HEK293 (cell line): ENCODE measurements around the gene BRCA1.
"Not testable (repeated sequence)": the region's sequence is repeated elsewhere in the genome, so short reads cannot be mapped to it uniquely, and the experiment has no call there.

Experiments
- CTCF ChIA-PET: fragments of 350-600 bp; formaldehyde crosslinking; extraction: SDS; loops from one replicate; lab custom pipeline; 2021; ENCODE audit warnings: antibody characterized with exemption; lab: Yijun Ruan, JAX
- POLR2A ChIA-PET: fragments of 300-600 bp; formaldehyde crosslinking; extraction: SDS; loops from one replicate; lab custom pipeline; 2020; ENCODE audit warnings: antibody characterized with exemption, inconsistent platforms; lab: Yijun Ruan, JAX
- H3K27ac ChIP-seq: fragments of 200-500 bp; sonication (Bioruptor generic); 2 replicates; pipeline ENCODE4 v1.5.1; 2014; ENCODE audit warnings: low read depth, low read length, control low read depth, inconsistent platforms; ENCODE audit errors: extremely low read depth
- H3K36me3 ChIP-seq, 2 experiments: fragments of 200-500 bp in 1 of 2; sonication (Bioruptor generic) in 1 of 2; 1 replicate in 1 of 2; 2 replicates in 1 of 2; pipeline ENCODE4 v1.5.1; 2014 to 2017; ENCODE audit warnings: inconsistent platforms in 2 of 2, low read length in 2 of 2; ENCODE audit not compliant: control insufficient read depth in 2 of 2, insufficient read depth in 1 of 2
- H3K4me1 ChIP-seq: fragments of 200-500 bp; sonication (Bioruptor generic); 2 replicates; pipeline ENCODE4 v1.5.1; 2014; ENCODE audit warnings: mild to moderate bottlenecking, low read length, inconsistent platforms; ENCODE audit not compliant: control insufficient read depth, insufficient read depth
- H3K4me3 ChIP-seq: 2 replicates; pipeline ENCODE4 v1.5.1; 2011; ENCODE audit warnings: low read depth, mild to moderate bottlenecking, control low read depth, low read length, moderate library complexity
- H3K9me3 ChIP-seq: fragments of 200-500 bp; sonication (Bioruptor generic); 2 replicates; pipeline ENCODE4 v1.5.1; 2014; ENCODE audit warnings: low read depth, low read length, inconsistent platforms; ENCODE audit not compliant: control insufficient read depth, insufficient read depth
- HOXC10 ChIP-seq: sonication (generic); formaldehyde crosslinking; IDR thresholded peaks from 2 replicates; pipeline ENCODE4 v1.8.1; 2023; ENCODE audit warnings: mild to moderate bottlenecking, missing genetic modification reagents
- INSM2 ChIP-seq: fragments of 450-650 bp; formaldehyde crosslinking; IDR thresholded peaks from 2 replicates; pipeline ENCODE4 v1.5.1; 2016; ENCODE audit warnings: missing biosample characterization, missing genetic modification characterization
- PBX3 ChIP-seq: sonication (generic); formaldehyde crosslinking; IDR thresholded peaks from 2 replicates; pipeline ENCODE4 v1.8.1; 2022; ENCODE audit warnings: mild to moderate bottlenecking, moderate library complexity, missing genetic modification reagents
- SCRT2 ChIP-seq: fragments of 450-650 bp; formaldehyde crosslinking; IDR thresholded peaks from 2 replicates; pipeline ENCODE4 v1.5.1; 2016; ENCODE audit warnings: missing biosample characterization, missing genetic modification characterization
- WT1 ChIP-seq: fragments of 450-650 bp; formaldehyde crosslinking; IDR thresholded peaks from 2 replicates; pipeline ENCODE4 v1.5.1; 2016; ENCODE audit warnings: missing biosample characterization, missing genetic modification characterization
- ZIC2 ChIP-seq: fragments of 450-650 bp; formaldehyde crosslinking; IDR thresholded peaks from 2 replicates; pipeline ENCODE4 v1.5.1; 2016; ENCODE audit warnings: missing biosample characterization, missing genetic modification characterization
- ZNF140 ChIP-seq: fragments of 450-650 bp; formaldehyde crosslinking; IDR thresholded peaks from 2 replicates; pipeline ENCODE4 v1.5.1; 2016; ENCODE audit warnings: missing biosample characterization, missing genetic modification characterization
- ZNF311 ChIP-seq: fragments of 450-650 bp; formaldehyde crosslinking; IDR thresholded peaks from 2 replicates; pipeline ENCODE4 v1.5.1; 2017; ENCODE audit warnings: missing biosample characterization, missing genetic modification characterization, borderline replicate concordance
- ZNF426 ChIP-seq: fragments of 450-650 bp; formaldehyde crosslinking; IDR thresholded peaks from 2 replicates; pipeline ENCODE4 v1.5.1; 2017; ENCODE audit warnings: missing biosample characterization, missing genetic modification characterization, mild to moderate bottlenecking, inconsistent platforms, moderate library complexity
- ZNF473 ChIP-seq: fragments of 450-650 bp; formaldehyde crosslinking; IDR thresholded peaks from 2 replicates; pipeline ENCODE4 v1.5.1; 2017; ENCODE audit warnings: missing biosample characterization, missing genetic modification characterization
- ZNF529 ChIP-seq: fragments of 450-650 bp; formaldehyde crosslinking; IDR thresholded peaks from 2 replicates; pipeline ENCODE4 v1.5.1; 2017; ENCODE audit warnings: missing genetic modification characterization, missing biosample characterization; ENCODE audit not compliant: insufficient replicate concordance
- ZNF560 ChIP-seq: fragments of 450-650 bp; formaldehyde crosslinking; IDR thresholded peaks from 2 replicates; pipeline ENCODE4 v1.5.1; 2017; ENCODE audit warnings: missing biosample characterization, missing genetic modification characterization, borderline replicate concordance
- ZNF561 ChIP-seq: fragments of 450-650 bp; IDR thresholded peaks from 2 replicates; pipeline ENCODE4 v1.5.1; 2018; ENCODE audit warnings: missing biosample characterization, missing genetic modification characterization, borderline replicate concordance
- ZNF610 ChIP-seq: fragments of 450-650 bp; formaldehyde crosslinking; IDR thresholded peaks from 2 replicates; pipeline ENCODE4 v1.5.1; 2016; ENCODE audit warnings: missing biosample characterization, missing genetic modification characterization, borderline replicate concordance

BRCA1 gene

GRCh38 chr17:43140396-43141332 is 15.5 kb upstream of the BRCA1 start:
- POLR2A ChIA-PET, result interaction anchor here (0.6 to 1.6 kb wide), 4 partner anchors 12 to 412 kb away, joined by 3 to 8 read pairs (median 4); no protein-coding TSS in a partner anchor
- H3K4me3 ChIP-seq, result no peak overlapping the region
- H3K4me1 ChIP-seq, result no peaks in the 10 kb centered on the region
- TF ChIP-seq HOXC10 (CRISPR knock-in tag) (no peak), ZNF560 (tag by site-specific recombination) (no peak), INSM2 (tag by site-specific recombination) (no peak), ZNF311 (tag by site-specific recombination) (no peak), ZNF140 (tag by site-specific recombination) (no peak)
- H3K9me3 ChIP-seq, result no peaks in the 10 kb centered on the region
- H3K36me3 ChIP-seq, result peaks cover 0 to 9% of the 10 kb centered on the region in 2 experiments; a peak in 2 of 3 replicates
- H3K27ac ChIP-seq, result no peak overlapping the region
- CTCF ChIA-PET, result no interaction called here

GRCh38 chr17:43138531-43138930 is 13.4 kb upstream of the BRCA1 start:
- not testable (repeated sequence) for H3K4me3 ChIP-seq, H3K4me1 ChIP-seq, H3K9me3 ChIP-seq, H3K27ac ChIP-seq
- POLR2A ChIA-PET, result interaction anchor here (0.6 to 1.1 kb wide), 2 partner anchors 9 to 333 kb away, joined by 3 read pairs; no protein-coding TSS in a partner anchor
- CTCF ChIA-PET, result interaction anchor here (0.6 to 0.7 kb wide), 2 partner anchors 9 to 464 kb away, joined by 3 to 4 read pairs; no protein-coding TSS in a partner anchor
- TF ChIP-seq ZIC2 (tag by site-specific recombination) (peak; percentile 63), WT1 (0 out of 2 replicates have a peak, but pooled peaks have one; percentile 29)
- peaks cover 0 to 29% of the 10 kb centered on the region in 2 experiments; a peak in 2 of 3 replicates for H3K36me3 ChIP-seq

- H3K9me3 ChIP-seq, POLR2A ChIA-PET, H3K4me1 ChIP-seq, H3K27ac ChIP-seq, CTCF ChIA-PET, H3K4me3 ChIP-seq: not testable (repeated sequence)
- 0 out of 2 replicates have a peak, but pooled peaks have one; percentile 9 for TF ChIP-seq SCRT2 (tag by site-specific recombination)
- peaks cover 0 to 34% of the 10 kb centered on the region in 2 experiments; a peak in 2 of 3 replicates for H3K36me3 ChIP-seq
Measured at GRCh38 chr17:43136574-43136973, 11.4 kb upstream of the BRCA1 start.

GRCh38 chr17:43135454-43135819 is 10.3 kb upstream of the BRCA1 start:
- ChIA-PET POLR2A (no interaction called here), CTCF (no interaction called here)
- TF ChIP-seq PBX3 (CRISPR knock-in tag) (no peak), ZNF426 (tag by site-specific recombination) (no peak), ZNF473 (tag by site-specific recombination) (no peak), ZNF610 (tag by site-specific recombination) (no peak), ZNF561 (tag by site-specific recombination) (no peak), ZNF529 (tag by site-specific recombination) (no peak)
- no peaks in the 10 kb centered on the region for H3K4me1 ChIP-seq
- peaks cover under 1 to 34% of the 10 kb centered on the region in 2 experiments; a peak in 2 of 3 replicates for H3K36me3 ChIP-seq
- no peak overlapping the region for H3K4me3 ChIP-seq
- H3K27ac ChIP-seq, result no peak overlapping the region
- H3K9me3 ChIP-seq, result no peaks in the 10 kb centered on the region
